Fibroblast of the conjunctiva (primary cell): ENCODE measurements around the gene CYP4F22.
"Not testable (repeated sequence)": the region's sequence is repeated elsewhere in the genome, so short reads cannot be mapped to it uniquely, and the experiment has no call there.

Experiments
- DNase-seq: peaks from one replicate; pipeline ENCODE4 v3.0.0-alpha.2; 2010; ENCODE audit warnings: low read depth

CYP4F22 gene

DNA sequence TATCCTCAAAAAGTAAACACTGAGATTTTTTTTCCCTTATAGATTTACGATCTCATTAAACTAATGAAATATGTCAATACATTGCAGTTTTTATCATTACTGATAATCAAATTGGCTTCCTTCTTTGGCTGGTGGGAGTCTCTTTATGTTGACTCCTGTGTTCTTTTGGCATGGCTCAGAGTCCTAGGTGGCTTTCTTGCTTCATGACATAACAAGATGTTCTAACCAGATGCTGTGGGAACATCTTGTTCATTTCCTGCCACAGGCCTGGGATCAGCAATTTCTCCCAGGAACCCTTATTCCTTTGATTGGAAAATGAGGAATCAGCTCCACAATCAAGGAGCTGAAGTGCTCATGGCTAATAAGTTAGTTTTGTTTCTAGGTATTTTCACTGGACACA lies 13.2 kb upstream of the CYP4F22 start:
- DNase-seq = no peak

DNA sequence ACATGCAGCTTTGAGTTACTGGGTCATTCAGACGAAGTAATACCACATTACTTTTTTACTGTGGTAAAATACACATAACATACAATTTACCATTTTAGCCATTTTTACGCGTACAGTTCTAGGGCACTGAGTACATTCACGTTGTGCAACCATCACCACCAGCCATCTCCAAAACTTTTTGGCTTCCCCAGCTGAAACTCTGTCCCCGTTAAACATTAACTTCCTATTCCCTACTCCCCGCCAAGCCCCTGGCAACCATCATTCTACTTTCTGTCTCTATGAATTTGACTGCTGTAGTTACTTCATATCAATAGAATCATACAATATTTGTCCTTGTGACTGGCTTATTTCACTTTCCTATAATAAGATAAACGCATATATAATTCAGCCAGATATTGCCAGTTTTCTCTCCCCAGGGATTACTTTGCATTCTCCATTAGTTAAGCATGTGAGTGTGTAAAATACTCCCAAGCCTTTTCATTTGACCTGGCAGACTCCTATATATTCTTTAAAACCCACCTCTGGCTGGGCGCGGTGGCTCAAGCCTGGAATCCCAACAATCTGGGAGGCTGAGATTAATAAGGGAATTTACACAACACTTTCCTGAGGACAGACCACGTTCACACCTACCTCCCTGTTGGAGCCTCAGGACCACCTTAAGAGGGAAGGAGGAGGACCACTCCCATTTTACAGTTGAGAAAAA lies 10.0 kb upstream of the CYP4F22 start:
- DNase-seq = no peak

- DNase-seq = no peak
Measured at GRCh38 chr19:15498910-15499309, 9.4 kb upstream of the CYP4F22 start.

GRCh38 chr19:15501596-15501995 lies 6.7 kb upstream of the CYP4F22 start:
- DNase-seq = no peak

- DNase-seq = no peak
Measured at GRCh38 chr19:15502264-15502663, 6.1 kb upstream of the CYP4F22 start.

DNA sequence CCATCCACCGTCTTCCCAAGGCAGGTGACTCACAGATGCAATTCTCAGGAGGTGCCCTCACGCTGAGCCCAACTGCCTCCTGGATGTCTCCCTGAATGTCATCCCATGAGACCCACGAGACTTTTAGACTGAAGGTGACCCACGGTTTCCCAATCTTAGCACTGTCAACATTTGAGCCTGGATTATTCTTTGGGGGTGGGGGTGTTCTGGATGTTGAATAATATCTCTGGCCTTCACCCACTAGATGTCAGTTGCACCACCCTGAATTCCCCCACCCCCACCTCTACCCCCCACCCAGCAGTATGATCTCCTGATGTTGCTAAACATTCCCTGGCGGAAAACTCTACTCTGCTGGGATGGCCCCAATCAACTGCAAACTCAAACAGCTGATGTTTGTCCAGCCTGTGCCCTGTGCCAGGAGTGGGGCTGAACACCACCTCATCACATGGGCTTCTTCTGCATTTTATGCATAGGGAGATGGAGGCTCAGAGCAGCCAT lies 2.2 kb upstream of the CYP4F22 start:
- no peak for DNase-seq

DNA sequence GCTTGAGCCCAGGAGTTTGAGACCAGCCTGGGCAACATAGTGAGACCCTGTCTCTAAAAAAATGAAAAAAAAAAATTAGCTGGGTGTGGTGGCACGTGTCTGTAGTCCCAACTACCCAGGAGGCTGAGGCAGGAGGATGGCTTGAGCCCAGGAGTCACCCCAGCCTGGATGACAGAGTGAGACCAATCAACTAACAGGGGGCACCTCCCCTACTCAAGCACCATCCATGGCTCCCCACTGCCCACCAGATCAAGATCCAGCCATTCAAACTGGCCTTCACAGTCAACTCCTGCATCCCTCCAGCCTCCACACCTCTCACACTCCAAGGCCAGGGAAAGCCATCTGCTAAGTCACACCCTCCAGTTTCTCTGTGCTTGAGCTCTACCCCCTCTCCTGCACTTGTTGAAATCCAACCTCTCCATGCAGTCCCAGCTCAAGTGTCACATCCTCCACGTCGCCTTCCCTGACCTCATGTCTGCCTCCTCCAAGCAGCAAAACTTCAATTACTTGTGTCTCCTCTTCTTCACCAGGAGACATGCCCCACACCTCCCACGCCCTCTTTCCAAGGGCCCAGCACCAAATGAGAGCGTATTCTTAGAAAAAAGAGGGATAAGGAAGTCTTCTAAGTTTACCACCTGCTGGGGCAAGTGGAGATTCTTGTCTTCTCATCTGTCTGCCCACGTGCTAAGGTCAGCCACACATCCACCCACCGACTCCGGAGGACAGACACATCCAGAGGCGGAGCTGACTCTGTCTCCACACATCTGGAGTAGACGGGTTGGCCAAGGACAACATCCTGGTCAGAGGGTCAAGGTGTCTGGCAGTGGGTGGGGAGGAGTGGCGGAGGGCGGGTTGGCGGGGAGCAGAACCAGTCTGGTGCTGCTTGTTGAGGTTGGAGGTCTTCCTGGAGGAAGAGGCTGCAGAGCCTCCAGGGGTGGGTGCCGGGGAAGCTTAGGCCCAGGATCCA lies 974 bp upstream of the CYP4F22 start:
- no peak for DNase-seq

DNA sequence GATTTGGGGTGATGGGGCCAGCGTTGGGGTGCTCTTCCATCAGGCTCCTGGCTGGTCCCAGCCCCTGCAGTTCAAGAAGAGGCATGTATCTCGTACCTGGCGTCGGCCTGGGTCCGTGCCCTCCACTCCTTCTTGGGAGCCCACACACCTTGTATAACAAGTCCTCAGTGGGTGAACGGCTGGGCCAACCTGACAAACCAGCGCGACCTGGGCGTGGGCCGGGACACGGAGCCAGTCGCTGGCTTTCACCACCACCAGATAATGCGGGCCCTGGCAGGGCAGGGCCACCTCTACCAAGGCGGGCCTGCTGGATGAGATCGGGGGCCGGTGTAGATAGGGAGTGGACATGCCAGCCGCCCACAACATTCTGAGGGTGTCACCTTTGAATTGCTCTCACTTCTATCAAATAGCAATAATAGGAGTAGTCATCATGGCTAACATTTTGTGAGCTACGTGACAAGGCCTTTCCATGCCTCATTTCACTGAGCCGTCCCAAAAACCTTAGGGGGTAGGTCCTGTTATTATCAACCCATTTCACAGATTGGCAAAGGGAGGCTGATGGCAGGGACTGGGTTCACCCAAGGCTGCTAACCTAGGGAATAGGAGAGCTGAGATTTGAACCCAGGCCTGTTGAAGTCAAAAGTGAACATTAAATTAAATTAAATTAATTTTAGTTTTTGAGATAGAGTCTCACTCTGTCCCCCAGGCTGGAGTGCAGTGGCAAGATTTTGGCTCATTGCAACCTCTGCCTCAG lies 3.5 kb downstream of the CYP4F22 start:
- no peak for DNase-seq

GRCh38 chr19:15515227-15515625 lies 6.9 kb downstream of the CYP4F22 start:
- not testable (repeated sequence) for DNase-seq

DNA sequence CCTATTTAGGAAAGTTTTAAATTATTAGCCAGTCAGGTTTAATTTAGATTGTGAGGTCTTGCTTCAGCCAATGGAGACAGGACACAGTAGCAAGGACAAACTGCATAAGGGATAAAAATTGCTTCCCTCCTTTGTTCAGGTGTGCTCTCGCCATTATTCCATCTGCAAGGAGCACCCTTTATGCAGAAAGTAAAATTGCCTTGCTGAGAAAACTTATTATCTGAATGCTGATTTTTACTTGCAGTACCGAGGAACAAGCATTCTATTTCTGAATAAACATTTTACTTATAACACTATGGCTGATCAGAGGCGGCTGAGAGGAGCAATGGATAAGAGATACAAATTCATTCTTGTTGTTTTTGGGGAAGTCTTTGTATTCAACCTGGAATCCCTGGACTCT lies 8.0 kb downstream of the CYP4F22 start:
- DNase-seq = no peak

DNA sequence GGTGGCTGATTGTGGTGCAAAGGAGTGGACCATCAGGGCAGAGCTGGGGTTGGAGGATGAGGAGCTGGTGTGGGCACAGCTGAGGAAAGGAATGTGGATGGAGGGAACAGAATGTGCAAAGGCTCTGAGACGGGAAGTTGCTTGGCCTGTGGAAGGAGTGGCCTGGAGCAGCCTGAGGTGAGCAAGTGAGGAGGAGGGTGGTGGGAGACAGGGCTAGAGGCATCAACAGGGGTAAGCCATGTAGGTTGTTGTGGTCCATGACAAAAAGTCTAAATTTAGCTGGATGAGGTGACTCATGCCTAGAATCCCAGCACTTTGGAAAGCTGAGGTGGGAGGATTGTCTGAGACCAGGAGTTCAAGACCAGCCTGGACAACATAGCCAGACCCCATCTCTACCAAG lies 9.5 kb downstream of the CYP4F22 start:
- no peak for DNase-seq

DNA sequence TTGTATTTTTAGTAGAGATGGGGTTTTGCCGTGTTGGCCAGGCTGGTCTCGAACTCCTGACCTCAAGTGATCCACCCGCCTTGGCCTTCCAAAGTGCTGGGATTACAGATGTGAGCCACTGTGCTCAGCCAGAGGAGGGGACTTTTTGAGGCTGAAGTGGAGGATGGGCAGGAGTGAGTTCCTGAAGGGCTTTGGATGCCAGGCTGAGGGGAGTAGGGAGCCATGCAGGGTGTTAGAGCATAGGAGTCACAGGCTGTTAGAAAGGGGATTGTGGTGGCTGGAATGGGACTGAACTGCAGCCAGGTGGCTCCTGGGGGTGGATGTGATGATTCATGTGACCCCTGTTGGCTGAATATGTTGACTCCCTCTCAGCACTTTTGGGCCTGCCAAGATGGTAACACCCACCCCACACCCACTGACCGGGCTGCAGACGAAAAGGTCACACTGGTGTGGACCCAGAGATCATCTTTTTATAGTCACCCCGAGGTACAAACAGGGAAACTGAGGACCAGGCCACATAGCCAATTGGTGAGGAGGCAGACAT lies 11.2 kb downstream of the CYP4F22 start:
- DNase-seq = no peak

DNA sequence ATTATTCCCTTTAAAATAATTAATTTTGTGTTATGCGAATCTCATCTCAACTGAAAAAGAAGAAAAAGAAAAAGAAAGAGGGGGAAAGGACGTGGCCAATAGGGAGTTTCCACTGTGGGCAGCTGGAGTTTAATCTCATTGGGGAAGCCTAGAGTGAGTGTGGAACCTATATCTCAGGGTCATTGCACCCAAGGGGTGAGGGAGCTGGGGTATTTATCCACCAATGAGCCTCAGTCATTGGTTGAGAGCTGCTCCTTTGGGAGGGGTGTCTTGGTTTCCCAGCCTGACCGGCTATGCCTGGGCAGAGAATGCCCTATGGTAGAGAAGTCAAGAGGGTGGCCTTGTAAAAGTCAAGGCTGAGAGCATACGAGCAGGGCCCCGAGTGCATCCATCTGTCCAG lies 16.5 kb downstream of the CYP4F22 start:
- no peak for DNase-seq

DNA sequence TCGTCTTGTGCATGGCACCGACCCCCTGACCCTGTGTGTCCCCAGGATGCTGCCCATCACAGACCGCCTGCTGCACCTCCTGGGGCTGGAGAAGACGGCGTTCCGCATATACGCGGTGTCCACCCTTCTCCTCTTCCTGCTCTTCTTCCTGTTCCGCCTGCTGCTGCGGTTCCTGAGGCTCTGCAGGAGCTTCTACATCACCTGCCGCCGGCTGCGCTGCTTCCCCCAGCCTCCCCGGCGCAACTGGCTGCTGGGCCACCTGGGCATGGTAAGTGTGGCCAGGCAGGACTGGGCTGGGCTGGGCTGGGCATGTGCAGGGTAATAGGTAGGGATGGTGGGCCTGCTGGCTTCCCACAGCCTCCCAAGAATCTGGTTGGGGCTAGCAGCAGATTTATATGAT lies 17.0 kb downstream of the CYP4F22 start:
- no peak for DNase-seq

- no peak for DNase-seq
Measured at GRCh38 chr19:15526408-15526807, 18.1 kb downstream of the CYP4F22 start.

DNA sequence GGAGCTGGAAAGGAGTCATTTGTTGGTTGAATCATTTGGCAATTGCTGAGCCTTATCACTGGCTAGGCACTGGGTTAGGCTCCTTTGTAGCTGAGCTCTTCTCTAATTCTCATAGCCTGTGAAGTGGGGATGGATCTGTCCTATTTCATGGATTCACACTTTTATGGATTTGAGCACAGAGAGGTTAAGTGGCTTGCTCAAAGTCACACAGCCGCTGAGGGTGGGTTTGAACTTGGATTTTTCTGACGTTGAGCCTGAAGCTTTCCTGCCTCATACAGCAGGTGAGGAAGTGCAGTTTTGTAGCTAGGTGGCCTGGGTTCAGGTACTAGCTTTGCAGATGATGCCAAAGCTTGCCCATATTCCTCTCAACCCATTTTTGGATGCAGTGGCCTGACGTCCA lies 19.4 kb downstream of the CYP4F22 start:
- DNase-seq = no peak

DNA sequence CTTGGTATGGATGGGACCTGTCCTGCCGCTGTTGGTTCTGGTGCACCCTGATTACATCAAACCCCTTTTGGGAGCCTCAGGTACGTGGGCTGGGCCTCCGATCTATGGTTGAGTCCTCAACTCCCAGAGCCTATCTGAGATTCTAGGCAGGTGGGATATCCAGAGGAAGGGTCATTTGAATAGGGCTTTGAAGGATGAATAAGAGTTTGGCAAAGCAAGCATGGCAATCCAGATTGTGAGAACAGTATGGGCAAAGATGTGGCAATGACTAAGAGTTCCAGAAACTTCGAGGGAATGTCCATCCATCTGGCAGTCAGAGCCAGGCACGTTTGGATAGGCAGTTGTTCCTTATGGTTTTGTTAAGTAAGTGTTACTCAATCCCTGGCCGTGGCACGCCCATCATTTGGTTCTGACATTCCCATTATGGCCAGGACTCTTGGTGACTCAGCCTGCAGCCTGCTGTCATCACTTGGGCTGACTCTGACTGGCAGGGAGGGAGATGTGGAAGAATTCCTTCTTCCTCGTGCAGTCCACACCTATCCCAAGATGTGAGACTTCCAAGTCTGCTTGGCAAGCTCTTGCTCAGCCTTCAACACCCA lies 21.5 kb downstream of the CYP4F22 start:
- DNase-seq = no peak

- DNase-seq = no peak
Measured at GRCh38 chr19:15532779-15533521, 24.6 kb downstream of the CYP4F22 start.

DNA sequence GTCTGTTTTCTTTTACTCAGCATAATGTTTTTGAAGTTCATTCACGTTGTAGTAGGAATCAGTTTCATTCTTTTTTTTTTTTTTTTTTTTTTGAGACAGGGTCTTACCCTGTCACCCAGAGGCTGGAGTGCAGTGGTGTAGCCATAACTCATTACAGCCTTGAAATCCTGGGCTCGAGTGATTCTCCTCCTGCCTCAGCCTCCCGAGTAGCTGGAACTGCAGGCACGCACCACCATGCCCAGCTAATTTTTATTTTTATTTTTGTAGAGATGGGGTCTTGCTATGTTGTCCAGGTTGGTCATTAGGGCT lies 25.2 kb downstream of the CYP4F22 start:
- DNase-seq = not testable (repeated sequence)

DNA sequence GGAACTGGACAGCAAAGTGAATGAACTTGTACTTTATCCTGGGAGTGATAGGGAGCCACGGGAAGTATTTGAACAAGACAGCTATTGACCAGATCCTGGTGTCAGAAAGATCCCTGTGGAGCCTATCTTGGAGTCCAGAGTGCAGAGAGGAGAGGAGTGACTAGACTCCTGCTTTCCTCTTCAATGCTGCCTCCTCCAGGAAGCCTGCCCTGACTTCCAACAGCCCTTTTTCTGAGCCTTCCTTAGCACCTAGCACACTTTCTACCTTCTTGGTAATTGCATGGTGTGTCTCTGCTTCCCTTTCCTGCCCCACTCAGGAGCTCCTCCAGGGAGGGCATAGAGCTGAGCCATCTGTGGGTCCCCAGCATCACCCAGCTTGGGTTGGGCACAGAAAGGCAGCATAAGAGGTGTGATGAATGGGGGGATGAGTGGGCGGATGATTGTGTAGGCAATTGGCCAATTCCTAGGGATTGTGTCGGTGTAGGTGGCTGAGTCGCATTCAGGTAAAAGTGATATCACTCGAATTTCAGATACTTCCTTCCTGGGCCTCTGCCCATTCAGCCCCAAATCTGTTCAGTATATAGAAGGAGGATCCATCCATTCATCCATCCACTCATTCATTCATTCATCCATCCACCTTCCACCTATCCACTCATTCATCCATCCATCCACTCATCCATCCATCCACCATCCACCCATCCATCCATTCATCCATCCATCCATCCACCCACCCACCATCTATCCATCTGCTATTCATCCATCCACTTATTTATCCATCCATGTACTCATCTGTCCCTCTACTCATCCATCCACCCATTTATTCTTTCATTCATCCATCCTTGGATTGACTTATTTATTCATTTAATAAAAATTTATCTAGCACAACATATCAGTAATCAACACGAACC lies 26.9 kb downstream of the CYP4F22 start:
- DNase-seq = no peak
